ENCODE measurements around the gene POLR2A.

- TF ChIP-seq CTCF (IDR thresholded peaks at IDR 0.05) (no peak), POLR2A (IDR thresholded peaks at IDR 0.05) (no peak)
These were observed 46.1 kb downstream of the POLR2A start for GRCh38 chr17:7530023-7530900.

Measured in Peyer's patch (tissue), 4 donors.